ENCODE data around the gene PI4KA. TPM values are rescaled to one million over a fixed set of nuclear protein-coding genes. Genes with fewer than 3 reads are reported as not detected.

PI4KA gene
- total and polyA plus RNA-seq, 2 donors (not counting 1 experiment from before 2014, with no cell fraction given) = 26.4 to 40.6 TPM

DNA sequence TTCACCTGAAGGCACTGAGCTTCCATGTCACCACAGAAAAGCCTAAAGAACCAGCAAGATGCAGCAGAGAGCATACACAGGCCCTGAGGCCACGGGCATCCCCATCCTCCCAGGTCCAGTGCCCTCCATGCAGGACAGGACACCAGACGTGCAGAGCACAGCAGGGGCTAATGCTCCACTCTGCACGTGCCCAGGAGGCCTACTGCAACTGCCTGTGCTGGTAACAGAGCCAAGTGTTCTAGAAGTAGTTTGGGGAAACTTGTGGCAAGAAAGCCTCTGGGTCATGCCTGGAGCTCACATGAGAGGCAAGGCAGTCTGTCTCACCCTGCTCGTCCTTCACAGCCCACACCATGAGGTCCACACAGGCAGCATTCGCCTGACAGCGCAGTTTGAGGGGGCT lies 54.0 kb downstream of the PI4KA start:
- H3K36me3 ChIP-seq (ENCODE audit: control insufficient read depth, insufficient read depth, low read length) = peaks cover 22% of the 10 kb centered on the region
- no peak for TF ChIP-seq EZH2 (IDR thresholded peaks at IDR 0.05; ENCODE audit: low read length, missing control alignments)
- TF ChIP-seq, protein P1, sequence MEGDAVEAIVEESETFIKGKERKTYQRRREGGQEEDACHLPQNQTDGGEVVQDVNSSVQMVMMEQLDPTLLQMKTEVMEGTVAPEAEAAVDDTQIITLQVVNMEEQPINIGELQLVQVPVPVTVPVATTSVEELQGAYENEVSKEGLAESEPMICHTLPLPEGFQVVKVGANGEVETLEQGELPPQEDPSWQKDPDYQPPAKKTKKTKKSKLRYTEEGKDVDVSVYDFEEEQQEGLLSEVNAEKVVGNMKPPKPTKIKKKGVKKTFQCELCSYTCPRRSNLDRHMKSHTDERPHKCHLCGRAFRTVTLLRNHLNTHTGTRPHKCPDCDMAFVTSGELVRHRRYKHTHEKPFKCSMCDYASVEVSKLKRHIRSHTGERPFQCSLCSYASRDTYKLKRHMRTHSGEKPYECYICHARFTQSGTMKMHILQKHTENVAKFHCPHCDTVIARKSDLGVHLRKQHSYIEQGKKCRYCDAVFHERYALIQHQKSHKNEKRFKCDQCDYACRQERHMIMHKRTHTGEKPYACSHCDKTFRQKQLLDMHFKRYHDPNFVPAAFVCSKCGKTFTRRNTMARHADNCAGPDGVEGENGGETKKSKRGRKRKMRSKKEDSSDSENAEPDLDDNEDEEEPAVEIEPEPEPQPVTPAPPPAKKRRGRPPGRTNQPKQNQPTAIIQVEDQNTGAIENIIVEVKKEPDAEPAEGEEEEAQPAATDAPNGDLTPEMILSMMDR (conservative IDR thresholded peaks at IDR 0.05 in 1 of 2, IDR thresholded peaks at IDR 0.05 in 1 of 2; ENCODE audit: low read depth in 1 of 2, low read length in 2 of 2) = no peak

DNA sequence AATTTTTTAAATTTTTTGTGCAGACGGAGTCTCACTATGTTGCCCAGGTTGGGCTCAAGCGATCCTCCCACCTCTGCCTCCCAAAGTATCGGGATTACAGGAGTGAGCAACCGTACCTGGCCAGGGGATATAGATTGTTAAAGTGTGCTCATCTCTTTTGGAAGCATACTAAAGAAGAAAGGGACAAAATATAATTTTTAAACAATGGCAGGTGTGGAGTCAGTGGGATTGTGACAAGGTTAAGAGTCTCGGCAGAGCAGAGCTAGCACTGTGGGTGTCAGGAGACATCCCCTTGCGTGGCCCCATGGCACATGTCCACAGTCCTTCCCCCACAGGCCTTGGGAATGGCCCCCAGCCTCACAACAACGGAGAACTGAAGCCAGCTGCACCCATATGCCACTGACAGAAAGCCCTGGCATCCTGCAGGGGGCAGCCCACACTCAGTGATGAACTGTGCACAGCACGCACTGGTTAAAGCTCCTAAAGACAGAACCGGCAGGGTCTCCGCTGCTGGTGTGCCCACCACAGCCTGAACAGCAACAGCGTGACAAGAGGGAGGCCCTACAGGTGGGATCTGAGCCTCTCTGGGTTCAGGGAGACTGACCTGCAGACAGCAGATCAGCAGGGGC lies 54.8 kb downstream of the PI4KA start:
- Histone ChIP-seq H3K36me3 (ENCODE audit: control insufficient read depth, insufficient read depth, low read length) (peaks cover 23% of the 10 kb centered on the region), H3K9me3 (ENCODE audit: control insufficient read depth, insufficient read depth, low read depth, low read length) (no peaks in the 10 kb centered on the region), H4K20me1 (ENCODE audit: control insufficient read depth, extremely low read depth, insufficient read depth, low read length) (no peaks in the 10 kb centered on the region), H3K27ac (ENCODE audit: insufficient read depth, low read length) (no peak overlapping the region), H3K4me2 (ENCODE audit: extremely low read depth, insufficient read depth, low read length) (no peak overlapping the region), H2AFZ (ENCODE audit: low read length) (no peak overlapping the region), H3K4me1 (ENCODE audit: control insufficient read depth, extremely low read depth, insufficient read depth, low read length) (peaks cover 13% of the 10 kb centered on the region), H3K79me2 (ENCODE audit: control insufficient read depth, insufficient read depth, low read length) (no peaks in the 10 kb centered on the region), H3K4me3 (replicated peaks in 1 of 4; ENCODE audit: control extremely low read depth in 1 of 4, insufficient read depth in 1 of 4, low read depth in 3 of 4, low read length in 4 of 4) (no peak overlapping the region), H3K27me3 (ENCODE audit: control insufficient read depth, insufficient read depth, low read length) (no peaks in the 10 kb centered on the region), H3K9ac (ENCODE audit: insufficient read depth, low read length) (no peak overlapping the region)
- DNase-seq (ENCODE audit: low read depth in 2 of 2) = peak; percentile 11 to 46
- TF ChIP-seq EZH2 (IDR thresholded peaks at IDR 0.05; ENCODE audit: low read length, missing control alignments) = no peak
- TF ChIP-seq, protein P1 (conservative IDR thresholded peaks at IDR 0.05 in 1 of 2, IDR thresholded peaks at IDR 0.05 in 1 of 2; ENCODE audit: low read depth in 1 of 2, low read length in 2 of 2) = peak; percentile 46 to 70

More for the DNA sequence above, 54.0 kb downstream of the PI4KA start:
- no peak overlapping the region for H3K27ac ChIP-seq (ENCODE audit: insufficient read depth, low read length)
- H3K4me3 ChIP-seq (replicated peaks in 1 of 4; ENCODE audit: control extremely low read depth in 1 of 4, insufficient read depth in 1 of 4, low read depth in 3 of 4, low read length in 4 of 4) = no peak overlapping the region
- H2AFZ ChIP-seq (ENCODE audit: low read length) = no peak overlapping the region
- no peak overlapping the region for H3K4me2 ChIP-seq (ENCODE audit: extremely low read depth, insufficient read depth, low read length)
- H3K27me3 ChIP-seq (ENCODE audit: control insufficient read depth, insufficient read depth, low read length) = no peaks in the 10 kb centered on the region
- H3K79me2 ChIP-seq (ENCODE audit: control insufficient read depth, insufficient read depth, low read length) = no peaks in the 10 kb centered on the region
- H3K9ac ChIP-seq (ENCODE audit: insufficient read depth, low read length) = no peak overlapping the region
- H3K9me3 ChIP-seq (ENCODE audit: control insufficient read depth, insufficient read depth, low read depth, low read length) = no peaks in the 10 kb centered on the region
- H4K20me1 ChIP-seq (ENCODE audit: control insufficient read depth, extremely low read depth, insufficient read depth, low read length) = no peaks in the 10 kb centered on the region
- DNase-seq (ENCODE audit: low read depth in 2 of 2) = no peak
- peaks cover 13% of the 10 kb centered on the region for H3K4me1 ChIP-seq (ENCODE audit: control insufficient read depth, extremely low read depth, insufficient read depth, low read length)

DNA sequence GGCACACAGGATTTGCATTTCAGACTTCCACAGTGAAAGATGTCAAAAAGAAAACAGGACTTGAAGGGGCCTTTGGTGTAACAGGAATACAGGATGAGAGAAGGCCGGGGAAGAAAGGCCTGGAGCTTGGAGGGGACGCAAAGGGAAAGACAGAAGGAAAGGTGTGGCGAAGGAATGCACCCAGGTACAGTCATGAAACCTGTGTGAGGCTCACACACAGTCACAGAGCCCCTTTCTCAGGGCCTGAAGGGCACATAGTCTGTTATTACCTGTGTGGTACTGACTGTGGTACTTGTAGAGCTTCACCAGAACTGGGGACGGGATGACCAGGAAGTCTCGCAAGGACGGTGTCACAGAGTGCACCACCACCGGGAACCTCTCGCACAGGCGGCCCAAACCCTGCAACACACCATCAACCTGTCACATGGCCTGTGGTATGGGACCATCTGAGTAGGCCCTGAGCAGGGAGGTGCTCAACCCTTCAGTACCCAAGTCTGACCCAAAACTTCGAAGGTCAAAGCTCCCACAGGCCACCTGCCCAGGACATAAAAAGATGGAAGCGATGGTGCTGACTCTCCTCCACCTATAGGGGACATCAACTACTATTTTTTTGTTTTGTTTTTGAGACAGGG lies 55.6 kb downstream of the PI4KA start:
- no peak for DNase-seq (ENCODE audit: low read depth in 2 of 2)
- peaks cover 25% of the 10 kb centered on the region for H3K36me3 ChIP-seq (ENCODE audit: control insufficient read depth, insufficient read depth, low read length)
- H3K4me3 ChIP-seq (replicated peaks in 1 of 4; ENCODE audit: control extremely low read depth in 1 of 4, insufficient read depth in 1 of 4, low read depth in 3 of 4, low read length in 4 of 4) = no peak overlapping the region
- no peaks in the 10 kb centered on the region for H3K27me3 ChIP-seq (ENCODE audit: control insufficient read depth, insufficient read depth, low read length)
- H2AFZ ChIP-seq (ENCODE audit: low read length) = no peak overlapping the region
- no peak overlapping the region for H3K9ac ChIP-seq (ENCODE audit: insufficient read depth, low read length)
- no peaks in the 10 kb centered on the region for H3K79me2 ChIP-seq (ENCODE audit: control insufficient read depth, insufficient read depth, low read length)
- H3K9me3 ChIP-seq (ENCODE audit: control insufficient read depth, insufficient read depth, low read depth, low read length) = no peaks in the 10 kb centered on the region
- no peaks in the 10 kb centered on the region for H4K20me1 ChIP-seq (ENCODE audit: control insufficient read depth, extremely low read depth, insufficient read depth, low read length)
- TF ChIP-seq, protein P1 (conservative IDR thresholded peaks at IDR 0.05 in 1 of 2, IDR thresholded peaks at IDR 0.05 in 1 of 2; ENCODE audit: low read depth in 1 of 2, low read length in 2 of 2) = no peak
- no peak for TF ChIP-seq EZH2 (IDR thresholded peaks at IDR 0.05; ENCODE audit: low read length, missing control alignments)
- no peak overlapping the region for H3K4me2 ChIP-seq (ENCODE audit: extremely low read depth, insufficient read depth, low read length)
- H3K27ac ChIP-seq (ENCODE audit: insufficient read depth, low read length) = no peak overlapping the region
- H3K4me1 ChIP-seq (ENCODE audit: control insufficient read depth, extremely low read depth, insufficient read depth, low read length) = peaks cover 13% of the 10 kb centered on the region
